IMR-90 (cell line): Measurements from ENCODE around the gene TIMM13. TPM values are rescaled to one million over a fixed set of nuclear protein-coding genes. Genes with fewer than 3 reads are reported as not detected.

Experiments
- ATAC-seq: fragments of 200-7000 bp; cut with Tn5 transposase; 2 replicates; pipeline ENCODE4 v1.9.1; 2020; ENCODE audit warnings: low read depth, mild to moderate bottlenecking, moderate library complexity
- BruUV-seq: library from RNA; stranded (reverse); fragments of 400-500 nt; replicated peaks from 2 replicates; lab custom pipeline; 2021; lab: Mats Ljungman, UMichigan
- CTCF ChIA-PET: fragments of 300-600 bp; formaldehyde crosslinking; extraction: SDS; loops from one replicate; lab custom pipeline; 2021; ENCODE audit warnings: antibody characterized with exemption; lab: Yijun Ruan, JAX
- POLR2A ChIA-PET: fragments of 300-600 bp; sonication (Branson Sonifier 250); formaldehyde crosslinking; loops from one replicate; lab custom pipeline; 2022; ENCODE audit warnings: antibody characterized with exemption; ENCODE audit not compliant: unreplicated experiment; lab: Charles Lee
- DNase-seq: peaks from one replicate; pipeline ENCODE4 v3.0.0; 2013
- H2AFZ ChIP-seq: replicated peaks from 2 replicates; pipeline ENCODE3; 2013; ENCODE audit warnings: low read length, mild to moderate bottlenecking; ENCODE audit not compliant: poor library complexity
- H2AK5ac ChIP-seq: 2 replicates; pipeline ENCODE4 v1.6.1; 2013; ENCODE audit warnings: low read depth, low read length, inconsistent platforms
- H2AK9ac ChIP-seq: replicated peaks from 2 replicates; pipeline ENCODE3; 2013; ENCODE audit warnings: mild to moderate bottlenecking, low read depth, low read length, moderate library complexity; ENCODE audit not compliant: poor library complexity
- H2BK120ac ChIP-seq: 2 replicates; pipeline ENCODE4 v1.6.1; 2013; ENCODE audit warnings: low read depth, low read length, inconsistent platforms
- H2BK15ac ChIP-seq: 3 replicates; pipeline ENCODE4 v1.6.1; 2013; ENCODE audit warnings: low read depth, low read length, inconsistent platforms
- H2BK20ac ChIP-seq: 2 replicates; pipeline ENCODE4 v1.6.1; 2013; ENCODE audit warnings: low read depth, mild to moderate bottlenecking, inconsistent platforms, low read length, moderate library complexity
- H2BK5ac ChIP-seq: 2 replicates; pipeline ENCODE4 v1.6.1; 2013; ENCODE audit warnings: mild to moderate bottlenecking, low read depth, low read length, inconsistent platforms; ENCODE audit not compliant: poor library complexity, severe bottlenecking
- H3K14ac ChIP-seq: replicated peaks from 2 replicates; pipeline ENCODE4 v1.6.1; 2013; ENCODE audit warnings: low read depth, low read length, inconsistent platforms
- H3K18ac ChIP-seq: 2 replicates; pipeline ENCODE4 v1.6.1; 2013; ENCODE audit warnings: low read depth, low read length, control low read depth
- H3K23ac ChIP-seq: 2 replicates; pipeline ENCODE4 v1.6.1; 2013; ENCODE audit warnings: low read depth, low read length, inconsistent platforms
- H3K27ac ChIP-seq: 2 replicates; pipeline ENCODE4 v1.5.1; 2013; ENCODE audit warnings: mild to moderate bottlenecking, control low read depth, low read length; ENCODE audit not compliant: insufficient read depth
- H3K27me3 ChIP-seq: 2 replicates; pipeline ENCODE4 v1.6.1; 2013; ENCODE audit warnings: low read length; ENCODE audit not compliant: control insufficient read depth, insufficient read depth
- H3K36me3 ChIP-seq: 2 replicates; pipeline ENCODE4 v1.6.1; 2013; ENCODE audit warnings: low read length, mixed read lengths; ENCODE audit not compliant: control insufficient read depth, insufficient read depth
- H3K4ac ChIP-seq: 2 replicates; pipeline ENCODE4 v1.6.1; 2013; ENCODE audit warnings: low read depth, low read length, inconsistent platforms
- H3K4me1 ChIP-seq: 2 replicates; pipeline ENCODE4 v1.6.1; 2013; ENCODE audit warnings: low read length, mixed read lengths; ENCODE audit not compliant: control insufficient read depth, insufficient read depth
- H3K4me2 ChIP-seq: 2 replicates; pipeline ENCODE4 v1.6.1; 2013; ENCODE audit warnings: low read depth, mild to moderate bottlenecking, control low read depth, low read length, moderate library complexity
- H3K4me3 ChIP-seq: 2 replicates; pipeline ENCODE4 v1.5.1; 2013; ENCODE audit warnings: low read depth, mild to moderate bottlenecking, control low read depth, low read length, moderate library complexity; ENCODE audit not compliant: insufficient read depth
- H3K56ac ChIP-seq: 2 replicates; pipeline ENCODE4 v1.6.1; 2013; ENCODE audit warnings: low read length, inconsistent platforms; ENCODE audit not compliant: insufficient read depth; ENCODE audit errors: extremely low read depth
- H3K79me1 ChIP-seq, 2 experiments: 2 replicates each; pipeline ENCODE4 v1.6.1; 2013; ENCODE audit warnings: low read length in 2 of 2, inconsistent platforms in 1 of 2, low read depth in 1 of 2
- H3K9ac ChIP-seq: 2 replicates; pipeline ENCODE4 v1.6.1; 2013; ENCODE audit warnings: low read depth, low read length, control low read depth
- H3K9me1 ChIP-seq: 2 replicates; pipeline ENCODE4 v1.6.1; 2013; ENCODE audit warnings: low read length, inconsistent platforms; ENCODE audit not compliant: insufficient read depth
- H3K9me3 ChIP-seq: 2 replicates; pipeline ENCODE4 v1.6.1; 2013; ENCODE audit warnings: low read length; ENCODE audit not compliant: control insufficient read depth, insufficient read depth
- H4K20me1 ChIP-seq: 2 replicates; pipeline ENCODE4 v1.6.1; 2013; ENCODE audit warnings: low read length, inconsistent platforms; ENCODE audit not compliant: insufficient read depth
- H4K5ac ChIP-seq: 2 replicates; pipeline ENCODE4 v1.6.1; 2013; ENCODE audit warnings: mild to moderate bottlenecking, low read depth, low read length, control low read depth
- H4K8ac ChIP-seq, 2 experiments: 2 replicates each; pipeline ENCODE4 v1.6.1; 2013; ENCODE audit warnings: low read depth in 2 of 2, low read length in 2 of 2, control low read depth in 1 of 2, inconsistent platforms in 1 of 2
- H4K91ac ChIP-seq: 2 replicates; pipeline ENCODE4 v1.6.1; 2013; ENCODE audit warnings: low read depth, low read length, inconsistent platforms; ENCODE audit not compliant: insufficient read depth
- BHLHE40 ChIP-seq: fragments of 150-350 bp; IDR thresholded peaks from 2 replicates; pipeline ENCODE4 v1.6.1; 2016; ENCODE audit warnings: mild to moderate bottlenecking, low read depth, low read length
- CEBPB ChIP-seq: IDR thresholded peaks from 2 replicates; pipeline ENCODE4 v1.6.1; 2012; ENCODE audit warnings: low read depth, low read length, improper control_type of control experiment
- FOS ChIP-seq: fragments of 150-350 bp; IDR thresholded peaks from 2 replicates; pipeline ENCODE4 v1.6.1; 2016; ENCODE audit warnings: low read depth, low read length
- MAFK ChIP-seq: IDR thresholded peaks from 2 replicates; pipeline ENCODE4 v1.6.1; 2012; ENCODE audit warnings: low read depth, low read length, improper control_type of control experiment
- MAZ ChIP-seq: IDR thresholded peaks from 2 replicates; pipeline ENCODE4 v1.6.1; 2012; ENCODE audit warnings: low read depth, mild to moderate bottlenecking, low read length, improper control_type of control experiment, moderate library complexity, borderline replicate concordance
- NFE2L2 ChIP-seq: fragments of 150-350 bp; IDR thresholded peaks from 2 replicates; pipeline ENCODE4 v1.6.1; 2016; ENCODE audit warnings: low read depth, mild to moderate bottlenecking, low read length
- POLR2A ChIP-seq: IDR thresholded peaks from 2 replicates; pipeline ENCODE4 v1.6.1; 2012; ENCODE audit warnings: mild to moderate bottlenecking, low read depth, low read length
- RFX5 ChIP-seq: IDR thresholded peaks from 2 replicates; pipeline ENCODE4 v1.8.0; 2012; ENCODE audit warnings: low read depth, mild to moderate bottlenecking, low read length, moderate library complexity
- WGBS, 2 experiments: methylation state at CpG; one replicate each; pipeline versions ENCODE4 v1.1.5 to v1.1.7; 2013; ENCODE audit warnings: missing lambda C conversion rate in 2 of 2; ENCODE audit not compliant: insufficient read length in 1 of 2; ENCODE audit errors: extremely low coverage in 2 of 2; 5-methylcytosine and 5-hydroxymethylcytosine counted together
- dilution Hi-C: fragments of 300-500 bp; cut with HindIII; formaldehyde crosslinking; loops from one replicate; pipeline ENCODE4 v1.14.3; 2018; ENCODE audit warnings: low sequenced_read_pairs; ENCODE audit not compliant: unreplicated experiment
- in situ Hi-C: fragments of 300-500 bp; cut with MboI; formaldehyde crosslinking; loops from 3 replicates; pipeline ENCODE4 v1.14.3; 2019; ENCODE audit warnings: low sequenced_read_pairs, inconsistent platforms, mixed read lengths
- intact Hi-C: fragments of 100-400 bp; cut with micrococcal nuclease; formaldehyde crosslinking; loops from 2 replicates; pipeline ENCODE4 v1.10.0; 2022
- polyA plus RNA-seq, 3 experiments: library from polyadenylated mRNA; depleted of rRNA; stranded (reverse); fragments of >200 nt; gene quantifications; 2 replicates each; pipeline ENCODE4 v1.2.3, GENCODE V29; 2012; ENCODE audit warnings: low replicate concordance in 1 of 3
- total RNA-seq: library from RNA; depleted of rRNA; stranded (reverse); fragments of >200 nt; gene quantifications from 2 replicates; pipeline ENCODE4 v1.2.3, GENCODE V29; 2012
- TF ChIP-seq, protein P1 (sequence below): fragments of 150-350 bp; IDR thresholded peaks from 2 replicates; pipeline ENCODE4 v1.6.1; 2017; ENCODE audit warnings: mild to moderate bottlenecking, antibody characterized with exemption, low read length, low read depth
- TF ChIP-seq, protein P2 (sequence below): fragments of 150-350 bp; IDR thresholded peaks from 2 replicates; pipeline ENCODE4 v1.6.1; 2016; ENCODE audit warnings: low read depth, mild to moderate bottlenecking, low read length, moderate library complexity, borderline replicate concordance

The TIMM13 gene
- total and polyA plus RNA-seq, 2 of the 4 experiments (the other 2 are of a cell fraction), result 21.0 to 62.3 TPM

- no peak overlapping the region for H3K56ac ChIP-seq
- no peak overlapping the region for H3K14ac ChIP-seq
- H3K9ac ChIP-seq, result no peak overlapping the region
- no peak overlapping the region for H2AK9ac ChIP-seq
- WGBS, 2 experiments, result 96% methylated on average over 5 of the region's 22 CpGs; no CpG with 5 or more reads in 1 of the 2 experiments
- BruUV-seq, result no TSS peak
- no peak overlapping the region for H3K18ac ChIP-seq
- H2BK120ac ChIP-seq, result no peak overlapping the region
- H4K91ac ChIP-seq, result no peak overlapping the region
- in situ Hi-C loops (no loop called here), dilution Hi-C loops (no loop called here), intact Hi-C loops (no loop called here)
- peaks cover 5% of the 10 kb centered on the region; the same call in 1 of the 2 replicates for H3K9me1 ChIP-seq
- no peak overlapping the region for H3K4ac ChIP-seq
- no peaks in the 10 kb centered on the region for H3K9me3 ChIP-seq
- no peak overlapping the region for H2AK5ac ChIP-seq
- no peak overlapping the region for H3K4me3 ChIP-seq
- no peak for ATAC-seq
- H4K20me1 ChIP-seq, result peaks cover 57% of the 10 kb centered on the region
- H3K79me1 ChIP-seq, result peaks cover 13 to 63% of the 10 kb centered on the region in 2 experiments; a peak in 3 of 4 replicates
- CTCF ChIA-PET, result interaction anchor here (1.0 kb wide), 1 partner anchor 14 kb away, joined by 3 read pairs; the partner anchor contains the start of gene LMNB2
- no peak overlapping the region for H4K5ac ChIP-seq
- H2BK20ac ChIP-seq, result no peak overlapping the region
- TF ChIP-seq POLR2A (no peak), FOS (no peak), MAFK (no peak), BHLHE40 (no peak), RFX5 (no peak), CEBPB (no peak), NFE2L2 (no peak), MAZ (no peak)
- TF ChIP-seq, protein P1, sequence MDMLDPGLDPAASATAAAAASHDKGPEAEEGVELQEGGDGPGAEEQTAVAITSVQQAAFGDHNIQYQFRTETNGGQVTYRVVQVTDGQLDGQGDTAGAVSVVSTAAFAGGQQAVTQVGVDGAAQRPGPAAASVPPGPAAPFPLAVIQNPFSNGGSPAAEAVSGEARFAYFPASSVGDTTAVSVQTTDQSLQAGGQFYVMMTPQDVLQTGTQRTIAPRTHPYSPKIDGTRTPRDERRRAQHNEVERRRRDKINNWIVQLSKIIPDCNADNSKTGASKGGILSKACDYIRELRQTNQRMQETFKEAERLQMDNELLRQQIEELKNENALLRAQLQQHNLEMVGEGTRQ, result no peak
- TF ChIP-seq, protein P2, sequence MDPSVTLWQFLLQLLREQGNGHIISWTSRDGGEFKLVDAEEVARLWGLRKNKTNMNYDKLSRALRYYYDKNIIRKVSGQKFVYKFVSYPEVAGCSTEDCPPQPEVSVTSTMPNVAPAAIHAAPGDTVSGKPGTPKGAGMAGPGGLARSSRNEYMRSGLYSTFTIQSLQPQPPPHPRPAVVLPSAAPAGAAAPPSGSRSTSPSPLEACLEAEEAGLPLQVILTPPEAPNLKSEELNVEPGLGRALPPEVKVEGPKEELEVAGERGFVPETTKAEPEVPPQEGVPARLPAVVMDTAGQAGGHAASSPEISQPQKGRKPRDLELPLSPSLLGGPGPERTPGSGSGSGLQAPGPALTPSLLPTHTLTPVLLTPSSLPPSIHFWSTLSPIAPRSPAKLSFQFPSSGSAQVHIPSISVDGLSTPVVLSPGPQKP, result no peak
- no peak overlapping the region for H2BK15ac ChIP-seq
- no peak overlapping the region for H2BK5ac ChIP-seq
- H3K27ac ChIP-seq, result no peak overlapping the region
- no peak for DNase-seq
- peaks cover 27% of the 10 kb centered on the region for H3K36me3 ChIP-seq
- POLR2A ChIA-PET, result interaction anchor here (0.5 kb wide), 1 partner anchor 28 kb away, joined by 20 read pairs; no protein-coding TSS in a partner anchor
- H3K4me1 ChIP-seq, result no peaks in the 10 kb centered on the region
- H4K8ac ChIP-seq, result no peak overlapping the region
- H3K4me2 ChIP-seq, result no peak overlapping the region
- no peaks in the 10 kb centered on the region for H3K27me3 ChIP-seq
- H2AFZ ChIP-seq, result no peak overlapping the region
- H3K23ac ChIP-seq, result no peak overlapping the region
These were observed 15.9 kb upstream of the TIMM13 start for GRCh38 chr19:2443116-2443784.
